GM10847 (cell line): Measurements from ENCODE around the gene ZNF648.

ENCODE experiments used
- POLR2A ChIP-seq: IDR thresholded peaks from 2 replicates; pipeline ENCODE4 v1.6.1; 2011; ENCODE audit not compliant: insufficient read length; ENCODE audit errors: extremely low read depth

The ZNF648 gene

DNA sequence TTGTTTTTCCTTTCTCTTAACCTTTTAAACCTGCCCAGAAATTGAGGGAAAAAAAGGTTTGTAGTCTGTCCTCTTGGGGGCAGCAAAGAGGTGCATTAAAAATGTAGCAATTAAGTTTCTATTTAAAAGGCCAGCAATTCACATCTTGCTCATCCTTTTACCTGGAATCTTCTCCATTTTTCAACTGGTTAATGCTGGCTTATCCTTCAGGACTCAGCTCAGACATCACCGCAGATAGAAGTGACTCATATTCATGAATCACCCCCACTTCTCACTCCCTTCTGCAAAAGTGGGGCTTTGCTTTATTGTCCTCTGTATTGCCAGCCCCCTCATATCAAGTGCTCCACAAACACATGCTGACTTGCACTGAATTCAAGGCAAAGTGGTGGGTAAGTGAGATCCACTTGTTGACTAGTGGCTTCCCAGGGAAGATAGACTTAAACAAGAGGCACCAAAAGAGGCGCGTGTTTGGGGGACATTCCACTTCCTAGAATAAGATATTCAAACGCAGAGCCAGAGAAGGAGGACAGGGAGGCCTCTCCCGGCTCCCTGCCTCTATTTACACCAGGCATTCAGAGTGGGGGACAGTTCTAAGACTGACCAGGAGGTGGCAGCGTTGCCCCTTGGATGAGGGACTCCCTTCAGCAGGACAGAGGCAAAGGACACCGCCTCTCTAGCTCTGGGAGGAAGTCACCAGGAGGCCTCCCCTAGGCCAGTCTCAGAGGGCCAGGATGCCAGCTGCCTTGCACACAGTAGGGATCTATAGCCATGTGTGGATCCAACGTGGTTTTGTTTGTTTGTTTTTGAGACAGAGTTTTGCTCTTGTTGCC is 23.2 kb upstream of the ZNF648 start:
- no peak for TF ChIP-seq POLR2A

DNA sequence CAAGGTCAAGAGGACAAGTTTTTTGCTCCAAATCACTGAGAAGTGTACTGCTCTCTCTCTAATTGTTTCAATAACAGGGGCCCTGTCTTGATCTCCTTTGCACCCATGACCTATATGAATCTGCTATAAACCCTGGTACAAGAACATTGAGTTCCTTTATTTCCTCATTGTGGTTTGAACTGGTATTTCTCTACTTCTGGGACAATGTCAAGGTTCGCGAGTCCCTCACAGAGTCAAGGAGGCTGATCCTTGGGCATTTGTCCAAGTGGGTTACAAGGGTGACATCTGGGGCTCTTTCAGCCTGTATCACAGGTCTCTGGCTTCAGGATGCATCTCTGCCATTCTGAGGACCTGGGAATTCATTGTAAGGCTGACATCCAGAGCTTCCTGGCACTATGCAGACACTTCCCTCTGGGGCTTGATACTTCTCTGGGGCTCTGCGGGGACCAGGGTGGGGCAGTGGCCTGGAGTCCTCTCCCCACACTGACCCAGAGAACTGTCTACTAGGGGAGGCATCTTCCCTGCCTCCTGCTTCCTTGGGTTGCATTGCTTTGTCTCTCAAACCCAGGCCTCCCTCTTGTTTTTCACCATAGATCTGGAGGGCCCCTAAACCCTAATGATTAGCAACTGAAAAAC is 22.5 kb upstream of the ZNF648 start:
- TF ChIP-seq POLR2A = no peak

DNA sequence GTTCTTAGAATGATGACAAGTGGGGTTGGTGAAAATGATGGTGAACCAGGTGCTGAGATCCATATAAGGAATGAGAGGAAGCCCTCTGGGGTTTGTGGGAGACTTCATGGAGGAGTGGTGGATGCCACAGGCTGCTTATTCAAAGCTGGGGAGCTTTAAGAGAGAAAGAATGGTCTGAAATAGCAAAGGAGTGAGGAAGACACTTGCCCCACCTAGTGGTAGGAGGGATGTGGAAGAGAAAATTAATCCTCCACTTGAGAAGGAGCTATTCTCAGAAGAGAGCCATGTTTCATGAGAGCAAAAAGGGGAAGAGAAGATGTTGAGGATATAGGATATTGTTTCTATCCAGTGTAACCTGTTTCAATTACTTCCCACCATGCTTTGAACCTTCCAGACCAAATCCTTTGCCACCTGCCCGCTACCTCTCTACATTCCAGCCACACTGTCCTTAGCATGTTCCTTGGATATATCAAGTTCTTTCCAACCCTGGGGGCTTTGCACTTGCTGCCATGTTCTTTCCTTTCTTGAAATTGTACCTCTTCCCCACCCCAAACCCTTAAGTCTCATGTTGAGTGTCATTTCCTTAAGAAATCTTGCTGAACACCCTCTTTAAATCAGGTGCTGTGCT is 19.6 kb upstream of the ZNF648 start:
- no peak for TF ChIP-seq POLR2A

DNA sequence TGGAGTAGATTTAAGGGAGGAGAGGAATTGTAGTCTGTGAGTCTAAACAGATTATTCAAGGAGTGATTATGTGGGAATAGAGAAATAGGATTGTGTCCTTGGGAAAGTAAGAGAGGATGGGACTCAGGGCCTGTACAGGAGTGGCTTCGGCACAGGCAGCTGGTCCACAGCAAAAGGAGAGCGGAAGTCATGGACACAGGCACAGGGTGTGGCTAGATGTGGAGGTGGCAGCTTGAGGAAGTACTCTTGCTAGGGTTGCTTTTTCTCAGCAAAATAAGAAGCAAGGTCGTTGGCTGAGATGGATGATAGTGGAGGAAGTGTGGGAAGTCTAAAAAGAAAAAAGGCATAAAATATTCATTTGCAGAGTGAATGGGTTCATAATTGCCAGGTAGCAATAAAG is 18.5 kb upstream of the ZNF648 start:
- TF ChIP-seq POLR2A = no peak

DNA sequence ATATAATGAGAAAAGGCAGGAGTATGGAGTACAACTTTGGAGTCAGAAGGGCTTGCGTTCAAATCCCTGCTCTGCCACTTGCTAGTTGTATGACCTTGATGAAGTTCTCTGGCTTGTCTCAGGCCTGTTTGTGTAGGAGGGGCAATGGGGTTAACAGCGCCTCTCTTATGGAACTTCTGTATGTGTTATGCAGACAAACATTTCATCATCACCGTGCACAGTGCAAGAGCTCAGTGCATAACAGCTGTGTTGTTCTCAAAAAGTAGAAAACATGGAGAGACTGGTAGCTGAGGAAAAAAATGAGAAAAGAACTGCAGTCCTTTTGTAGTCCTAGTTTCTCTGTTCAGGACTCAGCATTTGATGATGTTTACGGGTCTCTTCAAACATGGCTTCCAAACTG is 10.4 kb upstream of the ZNF648 start:
- TF ChIP-seq POLR2A = no peak

DNA sequence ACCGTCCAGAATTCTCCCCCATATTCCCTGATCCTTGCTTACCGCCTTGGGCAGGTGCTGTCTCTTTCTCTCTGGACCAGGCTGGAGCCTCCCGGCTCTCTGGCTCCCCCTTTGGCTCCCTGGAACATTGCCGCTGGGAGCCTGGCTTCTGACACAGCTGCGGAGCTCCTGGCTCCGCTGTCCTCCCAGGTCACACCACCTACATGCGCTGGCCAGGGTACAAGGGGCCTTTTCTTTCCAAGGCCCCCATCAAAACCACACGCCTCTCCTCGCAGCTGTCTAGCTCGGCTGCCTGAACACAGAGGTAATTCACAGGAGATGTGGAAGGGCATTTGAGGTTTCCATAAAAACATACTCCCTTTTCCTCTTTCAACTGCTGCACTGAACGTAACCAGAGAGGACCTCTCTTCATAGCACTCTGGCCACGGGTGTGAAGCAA is 7.5 kb upstream of the ZNF648 start:
- no peak for TF ChIP-seq POLR2A

DNA sequence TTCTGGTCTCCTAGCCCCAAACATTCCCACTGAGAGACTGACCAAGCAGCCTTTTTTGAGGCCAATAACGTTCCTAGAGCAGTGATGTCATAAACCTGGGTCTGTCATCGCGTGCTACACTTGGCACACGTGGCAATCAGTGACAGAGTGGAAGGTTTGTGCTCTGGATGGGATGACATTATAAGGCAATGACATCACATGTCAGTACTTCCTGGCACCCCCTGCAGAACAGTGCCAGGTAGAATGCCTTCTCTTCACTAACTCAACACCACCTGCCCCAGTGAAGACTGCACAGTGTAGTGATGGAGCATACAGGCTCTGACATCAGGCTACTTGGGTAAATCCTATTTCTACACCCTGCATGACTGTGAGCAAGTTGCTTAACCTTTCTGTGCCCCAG is 5.4 kb upstream of the ZNF648 start:
- no peak for TF ChIP-seq POLR2A

DNA sequence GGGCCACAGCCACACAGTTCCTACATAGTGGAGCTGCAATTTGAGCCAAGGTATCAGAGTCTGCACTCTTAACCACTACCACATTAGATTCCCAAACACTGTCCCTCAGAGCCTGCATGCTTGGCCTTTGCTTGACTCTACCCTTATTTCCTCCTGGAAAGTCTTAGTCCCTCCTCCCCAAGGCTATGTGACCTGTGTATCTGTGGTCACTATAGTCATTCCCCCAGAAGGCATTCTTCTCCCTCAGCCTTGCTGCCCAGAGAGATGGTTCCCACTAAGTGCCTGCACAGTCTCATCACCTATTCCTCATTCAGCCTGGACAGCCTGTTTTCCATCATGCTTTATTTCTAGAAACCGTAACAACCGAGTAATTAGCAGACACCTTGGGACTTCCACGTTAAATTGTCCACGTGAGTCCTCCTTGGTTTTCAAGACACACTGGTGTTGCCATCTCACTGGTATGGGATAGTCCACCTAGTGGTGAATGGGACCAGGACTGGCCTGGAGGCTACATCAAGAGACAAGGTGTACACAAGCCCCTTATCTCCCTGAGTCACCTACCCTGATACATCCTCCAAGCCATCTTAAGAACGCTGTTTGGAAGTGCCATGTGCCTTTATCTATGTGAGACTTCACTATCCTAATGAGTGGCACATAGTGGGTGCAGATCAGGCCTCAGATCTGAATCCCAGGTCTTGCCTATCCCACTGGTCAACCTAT is 3.8 kb upstream of the ZNF648 start:
- TF ChIP-seq POLR2A = no peak

DNA sequence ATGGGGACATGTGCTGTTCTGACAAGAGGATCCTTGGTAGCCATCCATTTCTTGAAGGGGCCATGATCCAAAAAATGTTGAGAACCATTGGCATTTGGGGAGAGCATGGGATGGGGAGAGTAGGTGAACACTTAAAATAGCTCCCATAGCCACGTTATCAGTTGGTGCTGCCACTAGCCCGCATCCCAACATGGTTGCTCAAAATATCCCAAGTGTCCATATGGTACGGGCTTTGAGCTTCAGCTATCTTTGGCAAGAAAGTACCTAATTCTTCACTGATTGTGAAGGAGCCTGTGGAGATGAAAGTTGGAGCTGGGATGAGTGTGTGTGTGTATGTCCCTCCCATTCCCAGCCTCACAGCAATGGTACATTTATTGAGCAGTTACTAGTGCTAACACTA is 3.1 kb upstream of the ZNF648 start:
- no peak for TF ChIP-seq POLR2A

DNA sequence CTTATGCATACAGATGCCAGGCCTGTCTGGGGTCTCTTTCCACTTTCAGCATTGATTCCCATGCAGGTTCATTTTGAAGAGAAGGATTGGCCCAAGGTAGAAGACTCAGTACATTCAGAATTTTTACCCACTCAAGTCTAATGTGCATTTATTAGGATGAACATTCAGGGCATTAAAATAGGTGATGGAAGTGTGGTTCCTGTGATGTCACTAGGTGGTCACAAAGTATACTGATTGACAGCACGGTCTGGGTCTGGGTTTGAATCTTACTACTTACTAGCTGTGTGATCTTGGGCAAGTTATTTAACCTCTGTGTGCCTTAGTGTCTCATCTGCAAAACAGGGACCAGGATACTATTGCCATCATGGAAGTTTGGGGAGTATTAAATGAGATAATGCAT is 711 bp upstream of the ZNF648 start:
- TF ChIP-seq POLR2A = no peak

DNA sequence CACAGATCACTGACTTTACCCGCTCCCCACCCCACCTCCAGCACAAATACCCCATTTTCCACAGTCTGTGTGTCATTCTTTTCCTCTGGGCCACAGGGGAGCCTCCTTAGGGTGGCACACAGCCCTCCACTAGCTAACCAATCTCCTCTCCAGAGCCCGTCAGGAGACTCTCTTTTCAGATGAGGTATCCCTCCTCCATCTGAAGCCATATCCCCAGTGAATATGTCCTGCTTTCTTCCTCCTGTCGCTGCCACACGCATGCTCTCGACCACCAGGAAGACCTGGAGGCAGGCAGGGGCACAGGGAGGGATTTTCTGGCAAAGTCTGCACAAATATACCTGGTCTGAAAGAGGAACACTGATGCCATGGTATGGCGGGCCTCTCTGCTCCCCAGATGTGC is 635 bp downstream of the ZNF648 start:
- TF ChIP-seq POLR2A = no peak

DNA sequence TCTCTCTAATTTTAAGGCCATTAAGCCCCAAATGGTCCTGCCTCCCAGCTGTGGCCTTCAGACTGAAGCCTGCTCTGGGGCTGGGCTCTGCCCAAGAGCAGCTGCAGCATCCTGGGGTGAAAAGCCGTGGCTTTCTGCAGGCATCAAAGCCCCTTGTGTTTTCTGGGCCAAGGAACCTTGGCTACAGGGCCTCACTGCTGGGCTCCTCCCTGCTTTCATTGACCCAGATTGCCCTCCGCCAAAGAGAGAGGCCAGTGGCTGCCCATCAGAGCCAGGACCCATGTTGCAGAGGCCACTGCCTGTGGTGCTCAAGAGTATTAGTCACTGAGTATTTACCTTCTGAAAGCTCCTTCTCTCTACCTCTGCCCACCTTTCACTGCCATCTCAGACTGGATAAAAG is 1.6 kb downstream of the ZNF648 start:
- TF ChIP-seq POLR2A = no peak

DNA sequence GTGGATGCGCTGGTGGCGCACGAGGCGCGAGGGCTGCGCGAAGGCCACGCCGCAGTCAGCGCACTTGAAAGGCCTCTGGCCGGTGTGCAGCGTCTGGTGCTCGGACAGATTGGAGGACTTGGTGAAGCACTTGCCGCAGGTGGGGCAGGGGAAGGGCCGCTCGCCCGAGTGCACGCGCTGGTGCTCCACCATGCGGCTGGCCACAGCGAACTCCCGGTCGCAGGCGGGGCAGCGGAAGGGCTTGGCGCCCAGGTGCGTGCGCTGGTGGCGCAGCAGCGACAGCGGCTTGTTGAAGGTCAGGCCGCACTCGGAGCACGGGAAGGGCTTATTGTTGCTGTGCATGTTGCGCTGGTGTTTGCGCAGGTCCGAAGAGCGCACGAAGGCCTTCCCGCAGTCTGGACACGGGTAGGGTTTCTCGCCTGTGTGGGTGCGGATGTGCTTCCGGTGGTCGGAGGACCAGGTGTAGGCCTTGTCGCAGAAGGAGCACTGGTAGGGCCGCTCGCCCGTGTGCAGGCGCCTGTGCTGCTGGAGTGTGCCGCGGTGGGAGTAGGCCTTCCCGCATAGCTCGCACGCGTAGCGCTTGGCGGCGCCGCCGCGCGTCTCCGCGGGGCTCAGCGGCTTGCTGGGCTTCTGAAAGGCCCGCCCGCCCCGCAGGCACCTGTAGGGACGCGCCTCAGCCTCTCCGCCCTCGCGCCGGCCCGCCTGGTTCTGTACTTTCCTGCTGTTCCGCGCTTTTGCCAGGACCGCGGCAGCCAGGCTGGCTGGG is 4.7 kb downstream of the ZNF648 start:
- no peak for TF ChIP-seq POLR2A

DNA sequence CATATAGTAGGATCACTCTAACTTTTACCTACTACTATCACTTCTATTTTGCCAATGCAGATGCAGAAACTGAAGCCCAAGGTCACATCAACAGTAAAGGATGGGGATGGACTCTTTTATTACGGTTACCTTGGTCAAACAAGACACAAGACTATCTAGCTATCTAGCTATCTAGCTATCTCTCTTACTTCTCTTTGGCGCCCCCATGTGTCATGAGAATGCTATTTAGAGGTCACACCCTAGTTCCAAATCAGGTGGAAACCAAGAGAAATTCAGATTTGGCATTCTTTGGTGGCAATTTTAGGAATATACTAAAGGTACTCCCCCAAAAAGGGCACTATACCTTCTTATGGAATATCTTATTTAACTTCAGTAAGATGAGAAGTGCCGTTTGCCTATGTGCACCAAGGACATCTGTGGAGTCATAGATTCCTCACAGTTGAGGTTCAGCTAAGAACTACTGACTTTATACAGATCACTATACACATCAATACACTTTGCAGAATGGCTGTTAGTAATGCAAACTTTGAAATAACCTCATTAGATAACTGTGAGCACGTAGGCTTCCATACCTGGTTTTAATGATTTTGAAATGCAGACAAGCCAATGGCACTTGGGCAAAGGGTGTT is 6.7 kb downstream of the ZNF648 start:
- TF ChIP-seq POLR2A = no peak
